Gastroesophageal sphincter (tissue), 4 donors: ENCODE results near the gene CMIP. TPM values are rescaled to one million over a fixed set of nuclear protein-coding genes. Genes with fewer than 3 reads are reported as not detected.

Source experiments
- ATAC-seq: fragments of 150-250 bp; one replicate; pipeline ENCODE4 v1.9.1; 2016; ENCODE audit warnings: mild to moderate bottlenecking, moderate library complexity
- H3K27ac ChIP-seq, 4 donors: fragments of 200-600 bp; sonication (generic) in 3 of 4; 1 replicate in 3 of 4; 2 replicates in 1 of 4; pipeline ENCODE4 v1.5.1; 2016 to 2019
- H3K27me3 ChIP-seq: fragments of 200-600 bp; sonication (generic); one replicate; pipeline ENCODE4 v1.5.1; 2019
- H3K36me3 ChIP-seq, 2 donors: fragments of 200-600 bp; sonication (generic); one replicate each; pipeline ENCODE4 v1.5.1; 2019; ENCODE audit warnings: control low read depth in 1 of 2
- H3K4me1 ChIP-seq, 3 donors: fragments of 200-600 bp; sonication (generic); 1 replicate in 2 of 3; 2 replicates in 1 of 3; pipeline ENCODE4 v1.5.1; 2016 to 2019; ENCODE audit warnings: control low read depth in 2 of 3
- H3K4me3 ChIP-seq, 2 donors: fragments of 200-600 bp; sonication (generic); one replicate each; pipeline ENCODE4 v1.5.1; 2019; ENCODE audit warnings: mild to moderate bottlenecking in 1 of 2, moderate library complexity in 1 of 2
- H3K9me3 ChIP-seq, 3 donors: fragments of 200-600 bp; sonication (generic); one replicate each; pipeline ENCODE4 v1.5.1; 2017 to 2019; ENCODE audit warnings: control low read depth in 2 of 3
- CTCF ChIP-seq, 4 experiments: fragments of 200-600 bp in 2 of 4; fragments of 450-650 bp in 2 of 4; sonication (generic) in 1 of 4; IDR thresholded peaks; one replicate each; pipeline ENCODE4 v1.5.1; 2017 to 2019; ENCODE audit warnings: antibody characterized with exemption in 4 of 4, mild to moderate bottlenecking in 2 of 4, moderate library complexity in 2 of 4
- EP300 ChIP-seq: sonication (generic); formaldehyde crosslinking; IDR thresholded peaks from one replicate; pipeline ENCODE4 v1.6.1; 2017; ENCODE audit warnings: antibody characterized with exemption, mild to moderate bottlenecking
- POLR2A ChIP-seq, 2 donors: fragments of 450-650 bp; IDR thresholded peaks; one replicate each; pipeline ENCODE4 v1.6.1; 2017; ENCODE audit warnings: antibody characterized with exemption in 2 of 2, mild to moderate bottlenecking in 2 of 2, moderate library complexity in 1 of 2
- POLR2AphosphoS5 ChIP-seq: sonication (generic); formaldehyde crosslinking; IDR thresholded peaks from one replicate; pipeline ENCODE4 v1.6.1; 2017; ENCODE audit warnings: antibody characterized with exemption
- WGBS, 2 donors: methylation state at CpG; one replicate each; pipeline ENCODE4 v1.1.5; 2018; ENCODE audit warnings: low coverage in 1 of 2; 5-methylcytosine and 5-hydroxymethylcytosine counted together
- total RNA-seq, 4 donors: library from RNA; depleted of rRNA; stranded (reverse); fragments of >200 nt; gene quantifications; one replicate each; pipeline ENCODE4 v1.1.0, GENCODE V29; 2016

Gene CMIP
- total RNA-seq, 4 donors from 2014 or later: 13.4 to 24.0 (median 19.2) TPM

DNA sequence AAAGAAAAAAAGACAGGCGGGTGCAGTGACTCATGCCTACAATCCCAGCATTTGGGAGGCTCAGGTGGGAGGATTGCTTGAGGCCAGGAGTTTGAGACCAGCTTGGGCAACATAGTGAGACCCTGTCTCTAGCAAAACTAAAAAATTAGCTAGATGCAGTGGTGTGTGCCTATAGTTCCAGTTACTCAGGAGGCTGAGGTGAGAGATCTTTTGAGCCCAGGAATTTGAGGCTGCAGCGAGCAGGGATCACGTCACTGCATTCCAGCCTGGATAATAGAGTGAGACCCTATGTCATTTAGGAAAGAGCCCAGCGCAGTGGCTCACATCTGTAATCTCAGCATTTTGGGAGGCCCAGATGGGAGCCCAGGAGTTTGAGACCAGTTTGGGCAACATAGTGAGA is 126.6 kb downstream of the CMIP start:
- 100% methylated on average over 1 to 4 of the region's 4 CpGs for WGBS, 2 donors
- Histone ChIP-seq H3K36me3 (no peaks in the 10 kb centered on the region), H3K27me3 (no peaks in the 10 kb centered on the region), H3K27ac (no peak overlapping the region), H3K4me1 (peaks cover 0 to 10% (median 0%) of the 10 kb centered on the region in 3 donors), H3K4me3 (no peak overlapping the region), H3K9me3 (no peaks in the 10 kb centered on the region)
- TF ChIP-seq CTCF (IDR thresholded peaks at IDR 0.05): no peak
- no peak for TF ChIP-seq POLR2AphosphoS5
- TF ChIP-seq POLR2A (IDR thresholded peaks at IDR 0.05): no peak
- no peak for TF ChIP-seq EP300
- no peak for ATAC-seq

DNA sequence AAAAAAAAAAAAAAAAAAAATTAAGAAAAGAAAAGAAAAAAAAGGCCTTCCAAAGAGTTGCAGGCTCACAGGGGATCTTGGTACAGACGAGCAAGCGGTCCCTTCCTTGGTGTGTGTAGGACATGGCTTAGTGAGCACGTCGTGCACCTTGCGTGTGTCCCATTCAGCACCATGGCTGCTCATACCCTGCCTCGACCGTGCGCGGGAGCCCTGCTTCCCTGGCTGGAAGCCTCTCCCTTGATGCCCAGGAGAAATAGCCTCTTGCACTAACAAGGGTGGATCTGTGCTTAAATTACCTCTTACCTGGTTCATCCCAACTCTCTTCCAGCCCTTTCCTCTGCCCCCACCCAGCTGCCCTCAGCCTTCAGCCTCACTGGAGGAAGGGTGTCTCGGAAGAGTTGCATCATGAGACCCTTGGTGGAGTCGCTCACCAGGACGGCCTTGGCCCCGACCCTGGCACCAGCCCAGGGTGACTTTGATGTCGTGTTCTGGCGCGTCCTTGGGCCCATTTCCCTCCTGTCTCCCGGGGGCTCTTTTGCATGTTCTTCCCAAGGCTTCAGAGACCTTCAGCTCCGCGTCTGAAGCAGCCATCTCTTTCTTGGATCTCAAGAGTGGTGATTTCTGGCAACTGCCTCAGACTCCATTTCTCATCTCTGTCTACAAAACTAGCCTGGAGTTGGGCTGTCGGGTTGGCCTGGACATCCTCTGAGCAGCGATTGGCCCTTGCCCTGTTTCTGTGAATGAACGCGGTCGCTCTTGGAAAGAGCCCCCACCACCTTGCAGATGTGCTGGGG is 127.2 kb downstream of the CMIP start:
- no peaks in the 10 kb centered on the region for H3K36me3 ChIP-seq
- peaks cover 0 to 10% (median 0%) of the 10 kb centered on the region in 3 donors for H3K4me1 ChIP-seq
- ATAC-seq: no peak
- no peaks in the 10 kb centered on the region for H3K9me3 ChIP-seq
- no peak overlapping the region for H3K27ac ChIP-seq
- H3K4me3 ChIP-seq: no peak overlapping the region
- WGBS, 2 donors: 72 to 87% methylated on average over 9 to 21 of the region's 24 CpGs
- TF ChIP-seq EP300: no peak
- no peak for TF ChIP-seq POLR2A (IDR thresholded peaks at IDR 0.05)
- TF ChIP-seq CTCF (IDR thresholded peaks at IDR 0.05): no peak
- TF ChIP-seq POLR2AphosphoS5: no peak
- no peaks in the 10 kb centered on the region for H3K27me3 ChIP-seq

DNA sequence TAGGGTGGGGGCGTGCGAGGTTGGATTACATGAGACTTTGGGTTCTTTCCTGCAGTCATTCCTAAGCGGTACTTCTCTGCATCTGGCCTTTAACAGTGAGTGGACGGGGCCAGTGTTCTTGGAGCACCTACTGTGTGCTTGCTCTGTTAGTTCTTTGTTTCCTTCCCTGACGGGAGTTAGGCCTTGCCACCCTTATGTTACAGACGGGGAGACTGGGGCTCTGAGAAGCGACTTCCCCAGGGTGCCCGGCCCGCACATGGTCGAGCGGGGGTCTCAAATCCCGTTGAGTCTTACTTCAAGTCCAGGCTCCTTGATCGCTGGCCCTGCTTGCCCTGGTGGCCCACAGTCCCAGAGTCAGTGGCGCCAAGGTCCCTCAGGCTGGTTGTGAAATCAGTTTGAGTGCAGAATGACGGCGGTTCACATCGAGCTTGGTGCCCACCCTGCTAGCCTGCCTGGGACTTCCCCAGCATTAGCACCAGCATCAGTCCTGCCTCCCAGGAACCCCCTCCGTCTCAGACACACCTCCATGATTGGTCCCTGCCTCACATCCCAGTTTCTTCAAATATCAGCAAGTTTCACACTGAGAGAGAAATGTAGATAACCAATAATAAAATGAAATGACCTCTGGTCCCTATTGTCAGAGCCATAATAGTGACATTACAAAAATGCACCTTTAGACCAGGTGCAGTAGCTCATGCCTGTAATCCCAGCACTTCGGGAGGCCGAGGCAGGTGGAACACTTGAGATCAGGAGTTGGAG is 128.0 kb downstream of the CMIP start:
- Histone ChIP-seq H3K27ac (no peak overlapping the region), H3K4me1 (peaks cover 0 to 10% (median 0%) of the 10 kb centered on the region in 3 donors), H3K27me3 (no peaks in the 10 kb centered on the region), H3K4me3 (no peak overlapping the region), H3K36me3 (no peaks in the 10 kb centered on the region), H3K9me3 (no peaks in the 10 kb centered on the region)
- WGBS, 2 donors: 68 to 94% methylated on average over 3 to 5 of the region's 20 CpGs
- TF ChIP-seq CTCF (IDR thresholded peaks at IDR 0.05): no peak
- TF ChIP-seq POLR2AphosphoS5: no peak
- TF ChIP-seq POLR2A (IDR thresholded peaks at IDR 0.05): no peak
- no peak for TF ChIP-seq EP300
- ATAC-seq: no peak

GRCh38 chr16:81573533-81574020 is 129.0 kb downstream of the CMIP start:
- Histone ChIP-seq H3K9me3 (no peaks in the 10 kb centered on the region), H3K27me3 (no peaks in the 10 kb centered on the region), H3K27ac (no peak overlapping the region), H3K4me3 (no peak overlapping the region), H3K4me1 (peaks cover 0 to 2% (median 0%) of the 10 kb centered on the region in 3 donors), H3K36me3 (no peaks in the 10 kb centered on the region)
- TF ChIP-seq POLR2AphosphoS5 (no peak), CTCF (IDR thresholded peaks at IDR 0.05) (no peak), EP300 (no peak), POLR2A (IDR thresholded peaks at IDR 0.05) (no peak)
- no peak for ATAC-seq
- 87 to 93% methylated on average over 5 to 6 of the region's 7 CpGs for WGBS, 2 donors
